D721Med (cell line): ENCODE data around the gene OTX2.

Experiments
- DNase-seq: peaks from one replicate; pipeline ENCODE4 v3.0.0; 2011; ENCODE audit warnings: low spot score; ENCODE audit not compliant: insufficient read length
- FAIRE-seq: peaks from 2 replicates; lab custom pipeline; 2011; peaks lifted over from hg19 to GRCh38; lab: Jason Lieb, UNC
- TF ChIP-seq, protein P1 (sequence below): IDR thresholded peaks from 2 replicates; pipeline ENCODE4 v1.5.1; 2012; ENCODE audit warnings: mild to moderate bottlenecking, control low read depth; ENCODE audit not compliant: insufficient read depth; ENCODE audit errors: missing control alignments

The OTX2 gene

GRCh38 chr14:56810147-56810719, at the start of gene OTX2:
Gene OTX2 (minus strand): TSS chr14:56810479. CDS start chr14:56805456, 5,023 bp downstream.
- TF ChIP-seq, protein P1, sequence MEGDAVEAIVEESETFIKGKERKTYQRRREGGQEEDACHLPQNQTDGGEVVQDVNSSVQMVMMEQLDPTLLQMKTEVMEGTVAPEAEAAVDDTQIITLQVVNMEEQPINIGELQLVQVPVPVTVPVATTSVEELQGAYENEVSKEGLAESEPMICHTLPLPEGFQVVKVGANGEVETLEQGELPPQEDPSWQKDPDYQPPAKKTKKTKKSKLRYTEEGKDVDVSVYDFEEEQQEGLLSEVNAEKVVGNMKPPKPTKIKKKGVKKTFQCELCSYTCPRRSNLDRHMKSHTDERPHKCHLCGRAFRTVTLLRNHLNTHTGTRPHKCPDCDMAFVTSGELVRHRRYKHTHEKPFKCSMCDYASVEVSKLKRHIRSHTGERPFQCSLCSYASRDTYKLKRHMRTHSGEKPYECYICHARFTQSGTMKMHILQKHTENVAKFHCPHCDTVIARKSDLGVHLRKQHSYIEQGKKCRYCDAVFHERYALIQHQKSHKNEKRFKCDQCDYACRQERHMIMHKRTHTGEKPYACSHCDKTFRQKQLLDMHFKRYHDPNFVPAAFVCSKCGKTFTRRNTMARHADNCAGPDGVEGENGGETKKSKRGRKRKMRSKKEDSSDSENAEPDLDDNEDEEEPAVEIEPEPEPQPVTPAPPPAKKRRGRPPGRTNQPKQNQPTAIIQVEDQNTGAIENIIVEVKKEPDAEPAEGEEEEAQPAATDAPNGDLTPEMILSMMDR, result no peak
- FAIRE-seq, result peak; percentile 25
- no peak for DNase-seq

- peak; percentile 41 for FAIRE-seq
- DNase-seq, result no peak
- TF ChIP-seq, protein P1, result no peak
Observed at GRCh38 chr14:56858422-56858821, 48.1 kb upstream of the OTX2 start.

DNA sequence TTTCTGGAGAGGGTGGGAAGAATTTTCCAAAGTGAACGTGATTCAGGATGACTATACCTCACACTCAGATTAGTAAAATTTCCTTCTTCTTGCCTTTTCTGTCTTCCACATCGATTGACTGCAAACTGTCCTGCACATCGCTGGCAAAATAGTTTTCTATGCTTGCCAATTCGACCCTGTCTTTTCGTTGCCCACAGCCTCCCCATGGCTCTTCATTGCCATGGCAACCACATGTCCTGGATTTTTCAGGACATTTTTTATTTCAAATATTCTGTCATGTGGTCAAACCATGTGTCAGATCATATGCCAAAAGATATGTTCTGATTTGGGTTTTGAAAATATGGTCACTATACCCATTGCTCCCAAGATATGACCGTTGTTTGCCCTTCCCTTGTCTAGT, 46.9 kb upstream of the OTX2 start:
- DNase-seq (no peak), FAIRE-seq (no peak)
- TF ChIP-seq, protein P1, result no peak

GRCh38 chr14:56855891-56856461, 45.7 kb upstream of the OTX2 start:
- TF ChIP-seq, protein P1, result no peak
- DNase-seq (no peak), FAIRE-seq (no peak)

- TF ChIP-seq, protein P1, result no peak
- no peak for FAIRE-seq
- DNase-seq, result no peak
Observed at GRCh38 chr14:56854325-56854724, 44.0 kb upstream of the OTX2 start.

DNA sequence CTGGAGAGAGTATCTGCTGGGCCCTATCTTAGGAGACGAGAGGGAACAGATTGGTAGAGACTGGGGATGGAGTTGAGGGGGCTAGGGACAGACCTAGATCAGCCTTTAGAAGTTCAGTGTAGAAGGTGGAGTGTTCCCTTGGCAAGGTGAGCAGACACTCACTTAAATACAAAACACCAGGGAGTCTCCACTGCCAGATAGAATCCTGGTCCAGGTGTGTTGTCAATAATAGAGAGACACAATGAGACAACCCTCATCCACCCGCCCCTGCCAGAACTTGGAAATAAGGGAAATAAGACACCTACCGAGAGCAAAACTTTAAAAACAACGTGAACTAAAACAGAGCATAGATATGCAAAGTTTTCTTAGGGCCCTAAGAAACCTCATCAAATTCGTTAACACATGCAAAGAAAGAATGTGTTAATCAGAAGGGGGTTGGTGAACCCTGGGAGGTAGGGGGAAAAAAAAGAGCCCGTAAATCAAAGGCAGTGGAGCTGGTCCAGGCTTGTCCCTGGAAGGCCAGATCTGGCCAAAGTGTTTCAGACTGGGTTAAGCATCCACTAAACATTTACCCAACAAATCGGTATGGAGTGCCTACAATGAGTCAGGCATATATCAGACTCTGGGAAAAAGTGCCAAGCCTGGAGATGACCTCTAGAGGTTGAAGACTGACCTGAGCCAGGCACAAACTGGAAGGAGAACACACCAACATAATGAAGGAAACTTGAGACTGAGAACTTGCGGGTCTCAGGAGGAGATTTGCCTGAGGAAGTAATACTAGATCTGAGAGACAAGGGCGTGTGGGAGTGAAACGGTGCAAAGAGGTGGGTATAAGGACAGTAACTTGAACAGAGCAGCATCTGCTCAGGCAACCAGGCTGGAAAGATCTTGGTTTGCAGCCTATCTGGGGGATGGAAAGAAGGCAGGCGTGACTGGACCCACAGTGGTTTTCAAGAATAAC, 37.0 kb upstream of the OTX2 start:
- DNase-seq (no peak), FAIRE-seq (no peak)
- TF ChIP-seq, protein P1, result no peak
